Endothelial cell (in vitro differentiated cells): ENCODE results near the gene DPYSL5. TPM values are rescaled to one million over a fixed set of nuclear protein-coding genes. Genes with fewer than 3 reads are reported as not detected.
"Not testable (repeated sequence)": the region's sequence is repeated elsewhere in the genome, so short reads cannot be mapped to it uniquely, and the experiment has no call there.

Experiments
- DNase-seq: peaks from one replicate; pipeline ENCODE4 v3.0.0; 2021; ENCODE audit warnings: low spot score
- H3K27ac Mint-ChIP-seq: one replicate; pipeline ENCODE4 v1.8.0; 2021; ENCODE audit warnings: mixed read lengths, inconsistent platforms; ENCODE audit not compliant: unreplicated experiment
- H3K27me3 Mint-ChIP-seq: one replicate; pipeline ENCODE4 v1.8.0; 2021; ENCODE audit warnings: mild to moderate bottlenecking, moderate library complexity, mixed read lengths, inconsistent platforms; ENCODE audit not compliant: unreplicated experiment
- H3K36me3 Mint-ChIP-seq: one replicate; pipeline ENCODE4 v1.8.0; 2021; ENCODE audit warnings: mild to moderate bottlenecking, low read depth, mixed read lengths, inconsistent platforms; ENCODE audit not compliant: unreplicated experiment
- H3K4me1 Mint-ChIP-seq: one replicate; pipeline ENCODE4 v1.8.0; 2021; ENCODE audit warnings: mild to moderate bottlenecking, mixed read lengths, inconsistent platforms; ENCODE audit not compliant: unreplicated experiment
- H3K4me3 Mint-ChIP-seq: one replicate; pipeline ENCODE4 v1.8.0; 2021; ENCODE audit warnings: mild to moderate bottlenecking, mixed read lengths, inconsistent platforms; ENCODE audit not compliant: unreplicated experiment
- H3K9me3 Mint-ChIP-seq: one replicate; pipeline ENCODE4 v1.8.0; 2021; ENCODE audit warnings: mixed read lengths, inconsistent platforms; ENCODE audit not compliant: unreplicated experiment
- total RNA-seq: library from RNA; stranded (reverse); fragmentation: NEBNext Ultra II Directional; extraction: Animal tissue kit (Norgen Biotek cat#: 25700); gene quantifications from one replicate; pipeline ENCODE4 v1.2.1, GENCODE V29; 2021; ENCODE audit not compliant: unreplicated experiment
- TF ChIP-seq, protein P1 (sequence below): fragments of 200-600 bp; sonication (generic); IDR thresholded peaks from one replicate; pipeline ENCODE4 v1.5.0; 2021; ENCODE audit warnings: antibody characterized with exemption; ENCODE audit not compliant: unreplicated experiment

DPYSL5 gene
- total RNA-seq, 1 donor from 2014 or later, result 0.23 TPM

DNA sequence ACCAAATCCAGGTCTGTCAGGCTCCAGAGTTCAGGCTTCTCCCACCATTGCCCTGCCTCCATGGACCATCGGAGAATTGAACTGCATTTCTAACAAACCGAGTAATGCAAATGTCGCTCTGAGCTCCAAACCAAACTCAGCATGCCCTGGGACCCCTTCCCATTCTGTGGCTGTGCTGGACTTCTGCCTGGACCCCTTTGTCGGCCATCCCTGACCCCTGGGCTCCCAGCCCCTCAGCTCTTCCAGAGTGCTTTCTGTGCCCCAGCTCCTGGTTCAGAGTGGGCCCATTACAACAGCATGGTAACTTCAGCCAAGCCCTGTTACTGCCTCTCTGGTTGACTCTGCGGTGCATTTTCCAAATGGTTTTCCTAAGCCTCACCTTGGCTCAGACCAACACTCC lies 67.4 kb downstream of the DPYSL5 start:
- no peaks in the 10 kb centered on the region for H3K4me1 Mint-ChIP-seq
- DNase-seq, result no peak
- no peaks in the 10 kb centered on the region for H3K36me3 Mint-ChIP-seq
- no peaks in the 10 kb centered on the region for H3K9me3 Mint-ChIP-seq
- H3K27me3 Mint-ChIP-seq, result peaks cover 3% of the 10 kb centered on the region
- no peak overlapping the region for H3K27ac Mint-ChIP-seq
- no peak overlapping the region for H3K4me3 Mint-ChIP-seq
- TF ChIP-seq, protein P1, sequence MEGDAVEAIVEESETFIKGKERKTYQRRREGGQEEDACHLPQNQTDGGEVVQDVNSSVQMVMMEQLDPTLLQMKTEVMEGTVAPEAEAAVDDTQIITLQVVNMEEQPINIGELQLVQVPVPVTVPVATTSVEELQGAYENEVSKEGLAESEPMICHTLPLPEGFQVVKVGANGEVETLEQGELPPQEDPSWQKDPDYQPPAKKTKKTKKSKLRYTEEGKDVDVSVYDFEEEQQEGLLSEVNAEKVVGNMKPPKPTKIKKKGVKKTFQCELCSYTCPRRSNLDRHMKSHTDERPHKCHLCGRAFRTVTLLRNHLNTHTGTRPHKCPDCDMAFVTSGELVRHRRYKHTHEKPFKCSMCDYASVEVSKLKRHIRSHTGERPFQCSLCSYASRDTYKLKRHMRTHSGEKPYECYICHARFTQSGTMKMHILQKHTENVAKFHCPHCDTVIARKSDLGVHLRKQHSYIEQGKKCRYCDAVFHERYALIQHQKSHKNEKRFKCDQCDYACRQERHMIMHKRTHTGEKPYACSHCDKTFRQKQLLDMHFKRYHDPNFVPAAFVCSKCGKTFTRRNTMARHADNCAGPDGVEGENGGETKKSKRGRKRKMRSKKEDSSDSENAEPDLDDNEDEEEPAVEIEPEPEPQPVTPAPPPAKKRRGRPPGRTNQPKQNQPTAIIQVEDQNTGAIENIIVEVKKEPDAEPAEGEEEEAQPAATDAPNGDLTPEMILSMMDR, result no peak

DNA sequence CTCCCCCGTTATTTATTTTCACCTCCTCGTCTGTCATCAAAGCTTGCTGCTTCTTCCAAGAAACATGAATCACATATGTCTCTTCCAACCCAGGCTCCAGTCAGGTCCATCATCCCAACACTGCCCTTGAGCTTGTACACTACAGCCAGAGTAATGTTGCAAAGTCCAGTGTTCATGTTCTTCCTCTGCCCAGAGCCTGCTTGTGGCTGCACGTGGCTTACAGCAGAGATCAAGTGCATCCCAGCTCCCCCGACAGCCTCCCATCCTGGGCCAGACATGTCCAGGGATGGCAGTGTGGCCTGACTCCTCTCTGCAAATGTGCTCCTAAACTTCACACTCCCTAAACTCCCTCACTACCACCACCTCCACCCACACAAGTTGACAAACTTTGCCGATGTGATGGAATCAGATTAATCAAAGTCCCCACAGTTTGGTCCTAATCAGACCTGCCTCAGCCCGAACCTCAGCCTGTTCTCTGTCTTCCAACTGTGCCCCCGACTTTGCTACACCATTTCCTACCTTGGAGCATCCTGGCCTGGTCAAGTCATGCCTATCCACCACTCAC lies 68.3 kb downstream of the DPYSL5 start:
- no peak for DNase-seq
- Mint-ChIP-seq H3K4me3 (no peak overlapping the region), H3K4me1 (no peaks in the 10 kb centered on the region), H3K9me3 (no peaks in the 10 kb centered on the region), H3K27me3 (peaks cover 3% of the 10 kb centered on the region), H3K36me3 (no peaks in the 10 kb centered on the region), H3K27ac (no peak overlapping the region)
- TF ChIP-seq, protein P1, result no peak

GRCh38 chr2:26917135-26917836 lies 69.4 kb downstream of the DPYSL5 start:
- H3K27me3 Mint-ChIP-seq, result no peaks in the 10 kb centered on the region
- H3K36me3 Mint-ChIP-seq, result no peaks in the 10 kb centered on the region
- DNase-seq, result no peak
- H3K4me3 Mint-ChIP-seq, result no peak overlapping the region
- H3K4me1 Mint-ChIP-seq, result no peaks in the 10 kb centered on the region
- no peak overlapping the region for H3K27ac Mint-ChIP-seq
- H3K9me3 Mint-ChIP-seq, result no peaks in the 10 kb centered on the region
- TF ChIP-seq, protein P1, result no peak

- Mint-ChIP-seq H3K36me3 (no peaks in the 10 kb centered on the region), H3K27me3 (no peaks in the 10 kb centered on the region), H3K4me1 (peaks cover 8% of the 10 kb centered on the region), H3K9me3 (no peaks in the 10 kb centered on the region), H3K4me3 (no peak overlapping the region), H3K27ac (no peak overlapping the region)
- TF ChIP-seq, protein P1, result no peak
- DNase-seq, result no peak
These were observed 73.4 kb downstream of the DPYSL5 start for GRCh38 chr2:26921323-26921722.

DNA sequence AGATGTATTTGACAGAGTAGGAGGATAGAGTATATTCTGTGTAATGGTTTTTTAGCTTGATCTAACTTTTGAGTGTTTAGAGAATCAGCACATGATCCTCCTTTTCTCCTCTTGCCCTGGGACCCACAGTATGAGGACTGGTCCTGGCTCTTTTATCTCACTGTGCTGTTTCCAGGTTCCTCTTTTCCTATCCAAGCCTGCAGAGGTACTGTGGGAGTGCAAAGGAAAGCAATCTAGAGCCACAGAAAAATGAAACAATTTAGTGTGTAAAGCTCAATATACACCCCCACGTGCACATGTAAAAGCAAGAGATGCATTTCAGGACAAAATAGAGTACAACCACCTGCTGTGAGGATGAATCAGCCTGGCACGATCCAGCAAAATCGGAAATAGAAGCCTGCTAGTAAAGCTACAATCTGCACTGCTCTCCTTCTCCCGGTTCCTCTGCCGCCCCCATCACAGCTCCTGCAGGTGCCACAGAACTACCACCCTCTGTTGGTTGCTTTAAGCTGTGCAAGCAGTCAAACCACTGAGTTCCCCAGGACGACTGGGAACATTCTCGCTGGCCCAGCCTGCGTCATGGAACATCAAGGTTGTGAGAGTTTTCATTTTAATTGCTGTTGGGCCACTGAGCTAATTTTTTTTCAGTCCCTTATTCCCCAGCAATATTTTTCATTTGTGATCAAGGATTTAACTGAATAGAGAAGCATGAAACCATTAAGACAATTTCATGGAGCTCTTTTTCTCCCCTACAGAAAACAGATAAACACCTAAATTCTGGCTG lies 74.7 kb downstream of the DPYSL5 start:
- Mint-ChIP-seq H3K27me3 (no peaks in the 10 kb centered on the region), H3K9me3 (no peaks in the 10 kb centered on the region), H3K36me3 (no peaks in the 10 kb centered on the region), H3K4me1 (peaks cover 8% of the 10 kb centered on the region), H3K27ac (no peak overlapping the region), H3K4me3 (no peak overlapping the region)
- DNase-seq, result peak; percentile 68
- TF ChIP-seq, protein P1, result no peak

- not testable (repeated sequence) for H3K27ac Mint-ChIP-seq, H3K4me1 Mint-ChIP-seq, DNase-seq, H3K27me3 Mint-ChIP-seq, H3K9me3 Mint-ChIP-seq, H3K36me3 Mint-ChIP-seq, H3K4me3 Mint-ChIP-seq
These were observed 75.2 kb downstream of the DPYSL5 start for GRCh38 chr2:26923189-26923466.
